ENCODE results near the gene TMEM52. TPM values are rescaled to one million over a fixed set of nuclear protein-coding genes. Genes with fewer than 3 reads are reported as not detected.

TMEM52 gene
- total and polyA plus RNA-seq, 5 experiments from 2014 or later = 0.20 to 1.0 (median 0.53) TPM; not detected in 2

- H3K4me3 Mint-ChIP-seq = no peak overlapping the region
- POLR2A ChIA-PET = no interaction called here
- H3K27me3 Mint-ChIP-seq = no peaks in the 10 kb centered on the region
- no peaks in the 10 kb centered on the region for H3K9me3 Mint-ChIP-seq
- DNase-seq (no peak), ATAC-seq (no peak)
- H3K36me3 Mint-ChIP-seq = no peaks in the 10 kb centered on the region
- peaks cover 0 to 12% (median 4%) of the 10 kb centered on the region in 4 donors for H3K4me1 Mint-ChIP-seq
- H3K27ac Mint-ChIP-seq = peak overlapping the region in 2 of 10 donors; percentile 13 to 27
Observed at GRCh38 chr1:1921901-1922701, 3.0 kb upstream of the TMEM52 start.

GRCh38 chr1:1921459-1921862 lies 2.4 kb upstream of the TMEM52 start:
- peak overlapping the region in 1 of 10 donors; percentile 15 for H3K27ac Mint-ChIP-seq
- DNase-seq (no peak), ATAC-seq (no peak)
- POLR2A ChIA-PET = no interaction called here
- no peaks in the 10 kb centered on the region for H3K36me3 Mint-ChIP-seq
- peaks cover 0 to 12% (median 4%) of the 10 kb centered on the region in 4 donors for H3K4me1 Mint-ChIP-seq
- no peaks in the 10 kb centered on the region for H3K27me3 Mint-ChIP-seq
- no peak overlapping the region for H3K4me3 Mint-ChIP-seq
- H3K9me3 Mint-ChIP-seq = no peaks in the 10 kb centered on the region

GRCh38 chr1:1920608-1921458 lies 1.8 kb upstream of the TMEM52 start:
- H3K4me1 Mint-ChIP-seq = peaks cover 0 to 12% (median 5%) of the 10 kb centered on the region in 4 donors
- no peaks in the 10 kb centered on the region for H3K9me3 Mint-ChIP-seq
- ATAC-seq (no peak), DNase-seq (no peak)
- peak overlapping the region in 4 of 10 donors; percentile 40 to 44 (median 42) for H3K27ac Mint-ChIP-seq
- POLR2A ChIA-PET = no interaction called here
- H3K4me3 Mint-ChIP-seq = peak overlapping the region in 1 of 10 donors; percentile 4
- no peaks in the 10 kb centered on the region for H3K27me3 Mint-ChIP-seq
- no peaks in the 10 kb centered on the region for H3K36me3 Mint-ChIP-seq

GRCh38 chr1:1920057-1920607 lies 1.1 kb upstream of the TMEM52 start:
- Mint-ChIP-seq H3K9me3 (no peaks in the 10 kb centered on the region), H3K36me3 (no peaks in the 10 kb centered on the region), H3K27me3 (no peaks in the 10 kb centered on the region), H3K4me3 (peak overlapping the region in 3 of 10 donors; percentile 14 to 57 (median 16)), H3K4me1 (peaks cover 0 to 12% (median 5%) of the 10 kb centered on the region in 4 donors), H3K27ac (peak overlapping the region in 3 of 10 donors; percentile 6 to 44 (median 40))
- POLR2A ChIA-PET = no interaction called here
- ATAC-seq = no peak
- DNase-seq = peak in 1 of 10 donors; percentile 71

- peak overlapping the region; percentile 48 to 80 (median 66) for H3K4me3 Mint-ChIP-seq
- H3K36me3 Mint-ChIP-seq = no peaks in the 10 kb centered on the region
- H3K27me3 Mint-ChIP-seq = no peaks in the 10 kb centered on the region
- H3K27ac Mint-ChIP-seq = peak overlapping the region in 6 of 10 donors; percentile 19 to 87 (median 65)
- H3K4me1 Mint-ChIP-seq = peaks cover 0 to 12% (median 5%) of the 10 kb centered on the region in 4 donors
- DNase-seq (peak; percentile 99 to 100 (median 100)), ATAC-seq (peak; percentile 85 to 88)
- H3K9me3 Mint-ChIP-seq = no peaks in the 10 kb centered on the region
- POLR2A ChIA-PET = interaction anchor here (2.3 kb wide), 1 partner anchor 10 kb away, joined by 13 read pairs; no protein-coding TSS in a partner anchor
Observed at GRCh38 chr1:1919304-1920056, 401 bp upstream of the TMEM52 start.

- Mint-ChIP-seq H3K36me3 (no peaks in the 10 kb centered on the region), H3K27ac (peak overlapping the region in 2 of 10 donors; percentile 19 to 46), H3K4me1 (peaks cover 1 to 12% (median 7%) of the 10 kb centered on the region in 4 donors), H3K4me3 (peak overlapping the region in 9 of 10 donors; percentile 31 to 65 (median 54)), H3K9me3 (no peaks in the 10 kb centered on the region), H3K27me3 (no peaks in the 10 kb centered on the region)
- no peak for DNase-seq
- POLR2A ChIA-PET = interaction anchor here (1.0 to 2.3 kb wide), 2 partner anchors 9 to 194 kb away, joined by 3 to 13 read pairs; partner anchors contain the start of gene CDK11A
- no peak for ATAC-seq
Observed at GRCh38 chr1:1917995-1918900, 831 bp downstream of the TMEM52 start.

- POLR2A ChIA-PET = interaction anchor here (1.0 to 2.3 kb wide), 2 partner anchors 8 to 193 kb away, joined by 3 to 13 read pairs; partner anchors contain the start of gene CDK11A
- H3K9me3 Mint-ChIP-seq = no peaks in the 10 kb centered on the region
- H3K36me3 Mint-ChIP-seq = no peaks in the 10 kb centered on the region
- peak overlapping the region in 9 of 10 donors; percentile 10 to 65 (median 51) for H3K4me3 Mint-ChIP-seq
- peaks cover 1 to 12% (median 7%) of the 10 kb centered on the region in 4 donors for H3K4me1 Mint-ChIP-seq
- H3K27me3 Mint-ChIP-seq = no peaks in the 10 kb centered on the region
- peak overlapping the region in 3 of 10 donors; percentile 19 to 46 (median 22) for H3K27ac Mint-ChIP-seq
- ATAC-seq = no peak
- no peak for DNase-seq
Observed at GRCh38 chr1:1917304-1917976, 1.6 kb downstream of the TMEM52 start.

GRCh38 chr1:1916851-1917251 lies 2.2 kb downstream of the TMEM52 start:
- H3K27me3 Mint-ChIP-seq = no peaks in the 10 kb centered on the region
- no peak overlapping the region for H3K27ac Mint-ChIP-seq
- no peaks in the 10 kb centered on the region for H3K36me3 Mint-ChIP-seq
- no peak for DNase-seq
- POLR2A ChIA-PET = interaction anchor here (1.0 to 2.3 kb wide), 2 partner anchors 8 to 193 kb away, joined by 3 to 13 read pairs; partner anchors contain the start of gene CDK11A
- H3K4me1 Mint-ChIP-seq = peaks cover 1 to 12% (median 7%) of the 10 kb centered on the region in 4 donors
- no peaks in the 10 kb centered on the region for H3K9me3 Mint-ChIP-seq
- ATAC-seq = no peak
- H3K4me3 Mint-ChIP-seq = peak overlapping the region in 2 of 10 donors; percentile 33

GRCh38 chr1:1915911-1916840 lies 2.9 kb downstream of the TMEM52 start:
- no peak for ATAC-seq
- Mint-ChIP-seq H3K27ac (no peak overlapping the region), H3K9me3 (no peaks in the 10 kb centered on the region), H3K36me3 (no peaks in the 10 kb centered on the region), H3K4me3 (peak overlapping the region in 6 of 10 donors; percentile 22 to 52 (median 37)), H3K4me1 (peaks cover 3 to 12% (median 7%) of the 10 kb centered on the region in 4 donors), H3K27me3 (no peaks in the 10 kb centered on the region)
- DNase-seq = peak in 1 of 10 donors; percentile 16
- POLR2A ChIA-PET = no interaction called here
